Ovary (tissue), 1 donor: ENCODE data around the gene RGS9BP.

ENCODE experiments used
- EP300 ChIP-seq: sonication (generic); formaldehyde crosslinking; IDR thresholded peaks from one replicate; pipeline ENCODE4 v1.6.1; 2017; ENCODE audit warnings: antibody characterized with exemption
- POLR2A ChIP-seq: fragments of 450-650 bp; IDR thresholded peaks from one replicate; pipeline ENCODE4 v1.6.1; 2017; ENCODE audit warnings: antibody characterized with exemption, mild to moderate bottlenecking, moderate library complexity

GRCh38 chr19:32718286-32718685 is 42.6 kb downstream of the RGS9BP start:
- no peak for TF ChIP-seq POLR2A
- TF ChIP-seq EP300 = no peak
